RCC 7860 (cell line): ENCODE results near the gene HTT-AS.
"Not testable (repeated sequence)": the region's sequence is repeated elsewhere in the genome, so short reads cannot be mapped to it uniquely, and the experiment has no call there.

ENCODE experiments used
- DNase-seq: peaks from one replicate; pipeline ENCODE4 v3.0.0-alpha.2; 2015; ENCODE audit warnings: low spot score
- FAIRE-seq: peaks from 2 replicates; lab custom pipeline; 2012; peaks lifted over from hg19 to GRCh38; lab: Jason Lieb, UNC

HTT-AS gene

GRCh38 chr4:3054169-3054759 is 20.1 kb downstream of the HTT-AS start:
- no peak for DNase-seq
- FAIRE-seq: no peak

- DNase-seq, FAIRE-seq: not testable (repeated sequence)
These were observed 23.0 kb downstream of the HTT-AS start for GRCh38 chr4:3051141-3051897.

GRCh38 chr4:3047464-3048286 is 26.7 kb downstream of the HTT-AS start:
- peak; percentile 45 for FAIRE-seq
- DNase-seq: peak; percentile 38

GRCh38 chr4:3046623-3047022 is 27.7 kb downstream of the HTT-AS start:
- DNase-seq (no peak), FAIRE-seq (no peak)

- no peak for FAIRE-seq
- no peak for DNase-seq
These were observed 28.2 kb downstream of the HTT-AS start for GRCh38 chr4:3046162-3046561.

GRCh38 chr4:3044870-3045819 is 29.2 kb downstream of the HTT-AS start:
- no peak for DNase-seq
- FAIRE-seq: no peak

- FAIRE-seq: no peak
- DNase-seq: no peak
These were observed 30.9 kb downstream of the HTT-AS start for GRCh38 chr4:3043282-3044020.

GRCh38 chr4:3042226-3042625 is 32.1 kb downstream of the HTT-AS start:
- DNase-seq (no peak), FAIRE-seq (no peak)

GRCh38 chr4:3041192-3042142 is 32.9 kb downstream of the HTT-AS start:
- DNase-seq (no peak), FAIRE-seq (no peak)

- FAIRE-seq: no peak
- DNase-seq: no peak
These were observed 33.7 kb downstream of the HTT-AS start for GRCh38 chr4:3040452-3041191.

- FAIRE-seq: no peak
- no peak for DNase-seq
These were observed 34.5 kb downstream of the HTT-AS start for GRCh38 chr4:3039706-3040366.

GRCh38 chr4:3037957-3038461 is 36.3 kb downstream of the HTT-AS start:
- DNase-seq (no peak), FAIRE-seq (no peak)

- FAIRE-seq (no peak), DNase-seq (no peak)
These were observed 38.0 kb downstream of the HTT-AS start for GRCh38 chr4:3036131-3036952.

- no peak for FAIRE-seq
- no peak for DNase-seq
These were observed 38.7 kb downstream of the HTT-AS start for GRCh38 chr4:3035674-3036073.

GRCh38 chr4:3035249-3035648 is 39.1 kb downstream of the HTT-AS start:
- DNase-seq (no peak), FAIRE-seq (no peak)

- DNase-seq (no peak), FAIRE-seq (no peak)
These were observed 40.1 kb downstream of the HTT-AS start for GRCh38 chr4:3034231-3034630.
